Panc1 (cell line): ENCODE data around the gene ASPSCR1. TPM values are rescaled to one million over a fixed set of nuclear protein-coding genes. Genes with fewer than 3 reads are reported as not detected.

Experiments
- ATAC-seq: fragments of 200-7000 bp; cut with Tn5 transposase; 2 replicates; pipeline ENCODE4 v1.9.1; 2020; ENCODE audit warnings: mild to moderate bottlenecking, moderate library complexity
- Bru-seq: library from RNA; stranded (reverse); fragments of 400-500 nt; gene quantifications from one replicate; lab custom pipeline; 2021; lab: Mats Ljungman, UMichigan
- BruChase-seq, 2 experiments: library from RNA; stranded (reverse); fragments of 400-500 nt; gene quantifications; one replicate each; lab custom pipeline; 2021; lab: Mats Ljungman, UMichigan
- BruUV-seq: library from RNA; stranded (reverse); fragments of 400-500 nt; replicated peaks from 2 replicates; lab custom pipeline; 2021; lab: Mats Ljungman, UMichigan
- CTCF ChIA-PET: fragments of 300-600 bp; sonication (Branson Sonifier 250); formaldehyde crosslinking; loops from one replicate; lab custom pipeline; 2022; ENCODE audit warnings: antibody characterized with exemption; lab: Charles Lee
- POLR2A ChIA-PET: fragments of 300-600 bp; sonication (Branson Sonifier 250); formaldehyde crosslinking; loops from one replicate; lab custom pipeline; 2022; ENCODE audit warnings: antibody characterized with exemption; lab: Charles Lee
- DNase-seq: peaks from one replicate; pipeline ENCODE4 v3.0.0-alpha.2; 2010; ENCODE audit warnings: low read depth, low spot score
- H3K27ac ChIP-seq: 2 replicates; pipeline ENCODE4 v1.5.1; 2011; ENCODE audit warnings: mild to moderate bottlenecking, low read length, inconsistent platforms
- H3K27me3 ChIP-seq: fragments of 200-500 bp; sonication (Bioruptor generic); 2 replicates; pipeline ENCODE4 v1.6.0; 2014; ENCODE audit warnings: low read length, inconsistent platforms; ENCODE audit not compliant: control insufficient read depth, insufficient read depth
- H3K36me3 ChIP-seq: fragments of 200-500 bp; sonication (Bioruptor generic); 2 replicates; pipeline ENCODE4 v1.5.1; 2014; ENCODE audit warnings: inconsistent platforms, mild to moderate bottlenecking, low read length, moderate library complexity; ENCODE audit not compliant: control insufficient read depth, insufficient read depth
- H3K4me1 ChIP-seq: 2 replicates; pipeline ENCODE4 v1.5.1; 2011; ENCODE audit warnings: inconsistent platforms, mild to moderate bottlenecking, low read length, moderate library complexity; ENCODE audit not compliant: control insufficient read depth, insufficient read depth
- H3K4me3 ChIP-seq, 2 experiments: 2 replicates each; pipeline ENCODE4 v1.5.1; 2011 to 2012; ENCODE audit warnings: low read depth in 2 of 2, low read length in 2 of 2, mild to moderate bottlenecking in 2 of 2, inconsistent platforms in 1 of 2, moderate library complexity in 1 of 2
- H3K9me3 ChIP-seq: fragments of 200-500 bp; sonication (Bioruptor generic); 2 replicates; pipeline ENCODE4 v1.5.1; 2014; ENCODE audit warnings: low read depth, mild to moderate bottlenecking, inconsistent platforms, low read length, moderate library complexity; ENCODE audit not compliant: control insufficient read depth, insufficient read depth
- POLR2AphosphoS5 ChIP-seq: IDR thresholded peaks from 2 replicates; pipeline ENCODE4 v1.6.1; 2012; ENCODE audit warnings: mild to moderate bottlenecking, low read depth, low read length, moderate library complexity
- REST ChIP-seq, 2 experiments: IDR thresholded peaks; 2 replicates each; pipeline ENCODE4 v1.6.1; 2011 to 2012; ENCODE audit warnings: low read depth in 2 of 2, control low read depth in 1 of 2, low read length in 1 of 2, mild to moderate bottlenecking in 1 of 2, moderate library complexity in 1 of 2; ENCODE audit not compliant: insufficient read depth in 1 of 2
- SIN3A ChIP-seq: IDR thresholded peaks from 2 replicates; pipeline ENCODE4 v1.6.1; 2012; ENCODE audit warnings: low read depth, mild to moderate bottlenecking, low read length, moderate library complexity, borderline replicate concordance; ENCODE audit not compliant: insufficient read depth
- TCF7L2 ChIP-seq: IDR thresholded peaks from 2 replicates; pipeline ENCODE4 v1.6.1; 2011; ENCODE audit warnings: mild to moderate bottlenecking, low read depth, low read length, inconsistent platforms
- in situ Hi-C: cut with HindIII; loops from 2 replicates; pipeline ENCODE4 v1.10.0; 2016; ENCODE audit warnings: low sequenced_read_pairs, low pct_unique_long_range_greater_than_20kb
- intact Hi-C: fragments of 100-400 bp; cut with micrococcal nuclease; formaldehyde crosslinking; loops from one replicate; pipeline ENCODE4 v1.10.0; 2022; ENCODE audit not compliant: unreplicated experiment
- long read RNA-seq: library from polyadenylated mRNA; unstranded; transcript quantifications from one replicate; pipeline ENCODE4 v2.0.0, GENCODE V29; 2021; ENCODE audit not compliant: unreplicated experiment
- polyA plus RNA-seq: library from polyadenylated mRNA; unstranded; fragments of >200 nt; gene quantifications from one replicate; pipeline ENCODE4 v1.2.1, GENCODE V29; 2012; ENCODE audit warnings: missing spikeins; ENCODE audit not compliant: insufficient read length
- total RNA-seq: library from RNA; stranded (reverse); gene quantifications from one replicate; pipeline ENCODE4 v1.2.1, GENCODE V29; 2021; ENCODE audit not compliant: unreplicated experiment
- TF ChIP-seq, protein P1 (sequence below): fragments of 450-650 bp; IDR thresholded peaks from 2 replicates; pipeline ENCODE4 v1.5.1; 2017; ENCODE audit warnings: mild to moderate bottlenecking

ASPSCR1 gene, protein sequence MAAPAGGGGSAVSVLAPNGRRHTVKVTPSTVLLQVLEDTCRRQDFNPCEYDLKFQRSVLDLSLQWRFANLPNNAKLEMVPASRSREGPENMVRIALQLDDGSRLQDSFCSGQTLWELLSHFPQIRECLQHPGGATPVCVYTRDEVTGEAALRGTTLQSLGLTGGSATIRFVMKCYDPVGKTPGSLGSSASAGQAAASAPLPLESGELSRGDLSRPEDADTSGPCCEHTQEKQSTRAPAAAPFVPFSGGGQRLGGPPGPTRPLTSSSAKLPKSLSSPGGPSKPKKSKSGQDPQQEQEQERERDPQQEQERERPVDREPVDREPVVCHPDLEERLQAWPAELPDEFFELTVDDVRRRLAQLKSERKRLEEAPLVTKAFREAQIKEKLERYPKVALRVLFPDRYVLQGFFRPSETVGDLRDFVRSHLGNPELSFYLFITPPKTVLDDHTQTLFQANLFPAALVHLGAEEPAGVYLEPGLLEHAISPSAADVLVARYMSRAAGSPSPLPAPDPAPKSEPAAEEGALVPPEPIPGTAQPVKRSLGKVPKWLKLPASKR
- total RNA-seq (64.7 TPM), Bru-seq, nascent RNA (percentile 69 among the genes with signal in this experiment), BruChase-seq, experiment 1, labeled RNA remaining after a 2-hour chase (percentile 75 among the genes with signal in this experiment), BruChase-seq, experiment 2, labeled RNA remaining after a 6-hour chase (percentile 76 among the genes with signal in this experiment)
- polyA plus RNA-seq = 67.1 TPM
- long read RNA-seq, full-length matches to known transcripts = 79 of 135 reads
- long read RNA-seq, partial matches to known transcripts = 14 of 135 reads
- long read RNA-seq, other reads (novel, unspliced or antisense) = 42 of 135 reads

GRCh38 chr17:81977211-81977808 is at the start of gene ASPSCR1:
ASPSCR1 (plus strand) TSS chr17:81977629; CDS start chr17:81977647, 18 bp downstream.
- Histone ChIP-seq H3K4me3 (peak within 1 kb of the TSS; percentile 76 to 87), H3K27ac (peak within 1 kb of the TSS; percentile 93), H3K27me3 (no peaks in the 10 kb centered on the region), H3K9me3 (peaks cover 5% of the 10 kb centered on the region; the same call in 1 of the 2 replicates), H3K36me3 (no peaks in the 10 kb centered on the region), H3K4me1 (peaks cover 10% of the 10 kb centered on the region)
- intact Hi-C loops = no loop called here
- BruUV-seq = no TSS peak
- 0 out of 4 replicates have a peak, but pooled peaks of 1 of the 2 experiments have one; percentile 29 for TF ChIP-seq REST (IDR thresholded peaks at IDR 0.05; ENCODE audit: insufficient read depth in 1 of 2, low read depth in 2 of 2, low read length in 1 of 2)
- TF ChIP-seq, protein P1, sequence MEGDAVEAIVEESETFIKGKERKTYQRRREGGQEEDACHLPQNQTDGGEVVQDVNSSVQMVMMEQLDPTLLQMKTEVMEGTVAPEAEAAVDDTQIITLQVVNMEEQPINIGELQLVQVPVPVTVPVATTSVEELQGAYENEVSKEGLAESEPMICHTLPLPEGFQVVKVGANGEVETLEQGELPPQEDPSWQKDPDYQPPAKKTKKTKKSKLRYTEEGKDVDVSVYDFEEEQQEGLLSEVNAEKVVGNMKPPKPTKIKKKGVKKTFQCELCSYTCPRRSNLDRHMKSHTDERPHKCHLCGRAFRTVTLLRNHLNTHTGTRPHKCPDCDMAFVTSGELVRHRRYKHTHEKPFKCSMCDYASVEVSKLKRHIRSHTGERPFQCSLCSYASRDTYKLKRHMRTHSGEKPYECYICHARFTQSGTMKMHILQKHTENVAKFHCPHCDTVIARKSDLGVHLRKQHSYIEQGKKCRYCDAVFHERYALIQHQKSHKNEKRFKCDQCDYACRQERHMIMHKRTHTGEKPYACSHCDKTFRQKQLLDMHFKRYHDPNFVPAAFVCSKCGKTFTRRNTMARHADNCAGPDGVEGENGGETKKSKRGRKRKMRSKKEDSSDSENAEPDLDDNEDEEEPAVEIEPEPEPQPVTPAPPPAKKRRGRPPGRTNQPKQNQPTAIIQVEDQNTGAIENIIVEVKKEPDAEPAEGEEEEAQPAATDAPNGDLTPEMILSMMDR = no peak
- peak; percentile 91; the same call in 1 of the 2 replicates for TF ChIP-seq SIN3A
- TF ChIP-seq POLR2AphosphoS5 = peak; percentile 92; the same call in 1 of the 2 replicates
- peak; percentile 46; the same call in 1 of the 2 replicates for TF ChIP-seq TCF7L2
- in situ Hi-C loops = no loop called here
- peak; percentile 96 for ATAC-seq
- peak; percentile 18 for DNase-seq
- CTCF ChIA-PET = no interaction called here
- POLR2A ChIA-PET = interaction anchor here (0.6 kb wide), 1 partner anchor 296 kb away, joined by 3 read pairs; the partner anchor contains the start of gene CSNK1D
